ENCODE data around the gene THSD4.

DNA sequence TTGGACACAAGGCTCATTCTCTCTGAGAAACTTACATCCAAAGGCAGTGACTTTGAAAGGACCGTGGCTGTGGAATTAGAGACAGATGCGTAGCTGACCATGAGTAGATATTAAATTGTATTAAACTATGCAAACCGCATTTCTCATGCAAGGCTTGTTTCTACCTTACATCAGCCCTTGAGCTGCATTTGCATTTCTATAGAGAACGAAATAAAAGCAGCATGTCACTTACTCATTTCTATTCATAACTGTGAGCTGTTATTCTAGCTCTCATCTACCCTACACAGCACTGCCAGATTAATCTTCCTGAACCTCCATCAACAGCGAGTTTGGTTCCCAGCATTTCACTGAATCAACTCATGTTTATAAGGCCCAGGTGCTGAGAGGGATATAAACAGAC lies 72.3 kb downstream of the THSD4 start:
- TF ChIP-seq POLR2A (IDR thresholded peaks at IDR 0.05) = no peak
- TF ChIP-seq, protein P1, sequence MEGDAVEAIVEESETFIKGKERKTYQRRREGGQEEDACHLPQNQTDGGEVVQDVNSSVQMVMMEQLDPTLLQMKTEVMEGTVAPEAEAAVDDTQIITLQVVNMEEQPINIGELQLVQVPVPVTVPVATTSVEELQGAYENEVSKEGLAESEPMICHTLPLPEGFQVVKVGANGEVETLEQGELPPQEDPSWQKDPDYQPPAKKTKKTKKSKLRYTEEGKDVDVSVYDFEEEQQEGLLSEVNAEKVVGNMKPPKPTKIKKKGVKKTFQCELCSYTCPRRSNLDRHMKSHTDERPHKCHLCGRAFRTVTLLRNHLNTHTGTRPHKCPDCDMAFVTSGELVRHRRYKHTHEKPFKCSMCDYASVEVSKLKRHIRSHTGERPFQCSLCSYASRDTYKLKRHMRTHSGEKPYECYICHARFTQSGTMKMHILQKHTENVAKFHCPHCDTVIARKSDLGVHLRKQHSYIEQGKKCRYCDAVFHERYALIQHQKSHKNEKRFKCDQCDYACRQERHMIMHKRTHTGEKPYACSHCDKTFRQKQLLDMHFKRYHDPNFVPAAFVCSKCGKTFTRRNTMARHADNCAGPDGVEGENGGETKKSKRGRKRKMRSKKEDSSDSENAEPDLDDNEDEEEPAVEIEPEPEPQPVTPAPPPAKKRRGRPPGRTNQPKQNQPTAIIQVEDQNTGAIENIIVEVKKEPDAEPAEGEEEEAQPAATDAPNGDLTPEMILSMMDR (IDR thresholded peaks at IDR 0.05) = no peak
- TF ChIP-seq POLR2AphosphoS5 (IDR thresholded peaks at IDR 0.05) = no peak

Data from sigmoid colon (tissue), 4 donors.